T-cell (primary cell): Measurements from ENCODE around the gene ZNF777. TPM values are rescaled to one million over a fixed set of nuclear protein-coding genes. Genes with fewer than 3 reads are reported as not detected.

Source experiments
- ATAC-seq, 4 experiments: fragments of 200-7000 bp in 3 of 4; fragments of 150-1000 bp in 1 of 4; cut with Tn5 transposase; replicated peaks in 1 of 4; 1 replicate in 3 of 4; 2 replicates in 1 of 4; pipeline ENCODE4 v1.10.0; 2021; ENCODE audit warnings: moderate library complexity in 3 of 4, mild to moderate bottlenecking in 2 of 4, moderate number of reproducible peaks in 1 of 4
- CTCF ChIA-PET, 2 donors: fragments of 300-600 bp; sonication (Branson Sonifier 250); formaldehyde crosslinking; loops; one replicate each; lab custom pipeline; 2022; ENCODE audit warnings: antibody characterized with exemption in 2 of 2; lab: Charles Lee
- POLR2A ChIA-PET, 2 donors: fragments of 300-600 bp; sonication (Branson Sonifier 250); formaldehyde crosslinking; loops; one replicate each; lab custom pipeline; 2022; ENCODE audit warnings: antibody characterized with exemption in 2 of 2; lab: Charles Lee
- DNase-seq, 35 experiments: peaks; one replicate each; pipeline versions ENCODE4 v3.0.0 to v3.0.0-alpha.2; 2013 to 2023
- H3K27ac ChIP-seq: one replicate; pipeline ENCODE4 v1.5.1; 2013; ENCODE audit warnings: low read length
- H3K27me3 ChIP-seq, 2 experiments: replicated peaks in 1 of 2; 1 replicate in 1 of 2; 2 replicates in 1 of 2; pipeline versions ENCODE4 v1.6.1 to v1.7.0; 2013; ENCODE audit warnings: low read length in 1 of 2, mixed read lengths in 1 of 2; ENCODE audit not compliant: control insufficient read depth in 2 of 2, insufficient read depth in 2 of 2; ENCODE audit errors: extremely low read depth in 1 of 2
- H3K36me3 ChIP-seq, 2 donors: 1 replicate in 1 of 2; 2 replicates in 1 of 2; pipeline versions ENCODE4 v1.6.1 to v1.7.0; 2013; ENCODE audit warnings: low read length in 1 of 2; ENCODE audit not compliant: control insufficient read depth in 2 of 2, insufficient read depth in 1 of 2; ENCODE audit errors: extremely low read depth in 1 of 2
- H3K4me1 ChIP-seq, 2 experiments: 1 replicate in 1 of 2; 2 replicates in 1 of 2; pipeline versions ENCODE4 v1.6.1 to v1.7.0; 2013; ENCODE audit warnings: low read length in 2 of 2, mixed read lengths in 1 of 2; ENCODE audit not compliant: insufficient read depth in 2 of 2, control insufficient read depth in 1 of 2; ENCODE audit errors: extremely low read depth in 1 of 2
- H3K4me3 ChIP-seq, 2 donors: 1 replicate in 1 of 2; 2 replicates in 1 of 2; pipeline versions ENCODE4 v1.5.1 to v1.7.0; 2013; ENCODE audit warnings: mild to moderate bottlenecking in 2 of 2, low read length in 1 of 2, moderate library complexity in 1 of 2; ENCODE audit not compliant: control insufficient read depth in 1 of 2; ENCODE audit errors: extremely low read depth in 1 of 2
- H3K9me3 ChIP-seq: 2 replicates; pipeline ENCODE4 v1.7.0; 2013
- H3K27ac Mint-ChIP-seq, 2 donors: one replicate each; pipeline ENCODE4 v1.8.0; 2020 to 2021; ENCODE audit warnings: mild to moderate bottlenecking in 2 of 2, mixed read lengths in 2 of 2
- H3K27me3 Mint-ChIP-seq, 2 donors: one replicate each; pipeline ENCODE4 v1.8.0; 2021 to 2022; ENCODE audit warnings: mixed read lengths in 2 of 2
- H3K36me3 Mint-ChIP-seq: one replicate; pipeline ENCODE4 v1.8.0; 2021; ENCODE audit warnings: mixed read lengths
- H3K4me1 Mint-ChIP-seq, 3 donors: one replicate each; pipeline ENCODE4 v1.8.0; 2020 to 2022; ENCODE audit warnings: mixed read lengths in 3 of 3, mild to moderate bottlenecking in 1 of 3
- H3K4me3 Mint-ChIP-seq, 3 donors: one replicate each; pipeline ENCODE4 v1.8.0; 2020 to 2022; ENCODE audit warnings: mild to moderate bottlenecking in 3 of 3, mixed read lengths in 3 of 3, moderate library complexity in 3 of 3
- H3K9me3 Mint-ChIP-seq, 3 donors: one replicate each; pipeline ENCODE4 v1.8.0; 2020 to 2022; ENCODE audit warnings: mixed read lengths in 3 of 3
- WGBS: methylation state at CpG from one replicate; pipeline ENCODE4 v1.1.5; 2013; ENCODE audit warnings: missing lambda C conversion rate; ENCODE audit not compliant: insufficient coverage; 5-methylcytosine and 5-hydroxymethylcytosine counted together
- total RNA-seq, 35 experiments: library from RNA in 6 of 35; stranded (reverse) in 6 of 35; fragments of 120-200 nt in 1 of 35; gene quantifications; one replicate each; pipeline versions ENCODE4 v1.2.1 to v1.2.4 and lab custom pipeline; 2013 to 2026

ZNF777 gene
- total RNA-seq, 5 donors from 2014 or later (not counting 1 experiment from before 2014, with no cell fraction given): 13.2 to 22.5 (median 19.8) TPM

GRCh38 chr7:149427893-149428292 is 33.0 kb downstream of the ZNF777 start:
- H3K27ac ChIP-seq: no peak overlapping the region
- ATAC-seq (no peak), DNase-seq (no peak)
- H3K4me1 Mint-ChIP-seq: peaks cover 5 to 12% (median 9%) of the 10 kb centered on the region in 3 donors
- H3K4me1 ChIP-seq: peaks cover 5 to 7% of the 10 kb centered on the region in 2 experiments
- no peak overlapping the region for H3K4me3 ChIP-seq
- no peaks in the 10 kb centered on the region for H3K27me3 Mint-ChIP-seq
- ChIA-PET POLR2A (no interaction called here), CTCF (no interaction called here)
- no peak overlapping the region for H3K4me3 Mint-ChIP-seq
- peaks cover 35% of the 10 kb centered on the region for H3K36me3 Mint-ChIP-seq
- WGBS: 100% methylated on average over 1 of the region's 2 CpGs
- peaks cover 17 to 25% of the 10 kb centered on the region in 2 donors for H3K36me3 ChIP-seq
- H3K27ac Mint-ChIP-seq: no peak overlapping the region
- H3K9me3 Mint-ChIP-seq: no peaks in the 10 kb centered on the region
- H3K9me3 ChIP-seq: no peaks in the 10 kb centered on the region
- no peaks in the 10 kb centered on the region for H3K27me3 ChIP-seq

GRCh38 chr7:149427096-149427680 is 33.7 kb downstream of the ZNF777 start:
- POLR2A ChIA-PET: no interaction called here
- CTCF ChIA-PET: interaction anchor here in 1 of 2 donors (0.6 kb wide), 1 partner anchor 185 kb away, joined by 3 read pairs; no protein-coding TSS in a partner anchor

GRCh38 chr7:149423449-149424110 is 37.3 kb downstream of the ZNF777 start:
- no peak for ATAC-seq
- POLR2A ChIA-PET: no interaction called here

More at GRCh38 chr7:149427096-149427680, 33.7 kb downstream of the ZNF777 start:
- Histone ChIP-seq H3K27me3 (no peaks in the 10 kb centered on the region), H3K27ac (no peak overlapping the region), H3K4me3 (no peak overlapping the region), H3K9me3 (no peaks in the 10 kb centered on the region), H3K4me1 (peaks cover 5 to 11% of the 10 kb centered on the region in 2 experiments), H3K36me3 (peaks cover 12 to 19% of the 10 kb centered on the region in 2 donors)
- ATAC-seq (no peak), DNase-seq (no peak)
- Mint-ChIP-seq H3K4me3 (no peak overlapping the region), H3K9me3 (no peaks in the 10 kb centered on the region), H3K27me3 (no peaks in the 10 kb centered on the region), H3K27ac (peak overlapping the region in 1 of 2 donors; percentile 22), H3K4me1 (peaks cover 5 to 12% (median 9%) of the 10 kb centered on the region in 3 donors), H3K36me3 (peaks cover 28% of the 10 kb centered on the region)
- WGBS: 100% methylated on average over 1 of the region's 4 CpGs

DNA sequence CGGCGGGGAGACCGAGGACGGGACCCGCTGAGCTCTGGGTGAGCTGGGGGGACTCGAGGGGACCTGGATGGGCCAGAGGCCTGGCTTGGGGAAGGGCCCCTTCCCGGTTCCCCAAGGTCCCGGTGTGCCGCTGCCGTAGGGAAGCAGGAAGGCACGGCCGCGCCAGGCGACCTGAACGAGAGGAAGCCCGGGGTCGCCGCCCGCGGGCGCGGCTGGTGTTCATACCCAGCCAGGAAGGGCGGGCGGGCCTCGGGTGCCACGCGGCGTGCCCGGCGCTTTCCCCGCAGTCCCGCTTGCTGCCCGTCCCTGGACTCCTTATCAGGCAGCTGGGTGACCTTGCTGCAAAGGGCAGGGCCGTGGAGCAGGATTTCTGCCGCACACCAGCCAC is 38.0 kb downstream of the ZNF777 start:
- Mint-ChIP-seq H3K9me3 (no peaks in the 10 kb centered on the region), H3K27me3 (peaks cover 0 to 3% of the 10 kb centered on the region in 2 donors), H3K4me3 (peak overlapping the region; percentile 60 to 70 (median 69)), H3K4me1 (peaks cover 5 to 20% (median 10%) of the 10 kb centered on the region in 3 donors), H3K27ac (peak overlapping the region in 1 of 2 donors; percentile 44), H3K36me3 (no peaks in the 10 kb centered on the region)
- CTCF ChIA-PET: interaction anchor here in 1 of 2 donors (1.3 to 1.4 kb wide), 2 partner anchors 38 to 60 kb away, joined by 4 to 6 read pairs; partner anchors contain the start of gene ZNF777
- Histone ChIP-seq H3K9me3 (no peaks in the 10 kb centered on the region), H3K4me3 (peak overlapping the region; percentile 60 to 76), H3K27ac (peak overlapping the region; percentile 73), H3K4me1 (peaks cover 5 to 17% of the 10 kb centered on the region in 2 experiments), H3K36me3 (no peaks in the 10 kb centered on the region), H3K27me3 (peaks cover 0 to 3% of the 10 kb centered on the region in 2 experiments)
- POLR2A ChIA-PET: interaction anchor here in 1 of 2 donors (0.6 kb wide), 1 partner anchor 74 kb away, joined by 4 read pairs; no protein-coding TSS in a partner anchor
- DNase-seq: peak in 21 of 35 experiments; percentile 8 to 49 (median 27)
- peak; percentile 11 to 33 (median 28) for ATAC-seq
- WGBS: 3% methylated on average over 34 of the region's 35 CpGs

More at GRCh38 chr7:149423449-149424110, 37.3 kb downstream of the ZNF777 start:
- peaks cover 0 to 2% of the 10 kb centered on the region in 2 donors for H3K27me3 Mint-ChIP-seq
- Histone ChIP-seq H3K36me3 (no peaks in the 10 kb centered on the region), H3K4me3 (peak overlapping the region in 1 of 2 donors; percentile 76), H3K4me1 (peaks cover 5 to 17% of the 10 kb centered on the region in 2 experiments), H3K9me3 (no peaks in the 10 kb centered on the region), H3K27ac (no peak overlapping the region), H3K27me3 (peaks cover 0 to 2% of the 10 kb centered on the region in 2 experiments)
- peaks cover 3% of the 10 kb centered on the region for H3K36me3 Mint-ChIP-seq
- no peak for DNase-seq
- no peaks in the 10 kb centered on the region for H3K9me3 Mint-ChIP-seq
- 90% methylated on average over 21 of the region's 24 CpGs for WGBS
- CTCF ChIA-PET: interaction anchor here in 1 of 2 donors (1.3 to 1.4 kb wide), 2 partner anchors 37 to 59 kb away, joined by 4 to 6 read pairs; partner anchors contain the start of gene ZNF777
- peaks cover 5 to 20% (median 10%) of the 10 kb centered on the region in 3 donors for H3K4me1 Mint-ChIP-seq
- H3K4me3 Mint-ChIP-seq: peak overlapping the region; percentile 52 to 69 (median 67)
- H3K27ac Mint-ChIP-seq: peak overlapping the region; percentile 16

DNA sequence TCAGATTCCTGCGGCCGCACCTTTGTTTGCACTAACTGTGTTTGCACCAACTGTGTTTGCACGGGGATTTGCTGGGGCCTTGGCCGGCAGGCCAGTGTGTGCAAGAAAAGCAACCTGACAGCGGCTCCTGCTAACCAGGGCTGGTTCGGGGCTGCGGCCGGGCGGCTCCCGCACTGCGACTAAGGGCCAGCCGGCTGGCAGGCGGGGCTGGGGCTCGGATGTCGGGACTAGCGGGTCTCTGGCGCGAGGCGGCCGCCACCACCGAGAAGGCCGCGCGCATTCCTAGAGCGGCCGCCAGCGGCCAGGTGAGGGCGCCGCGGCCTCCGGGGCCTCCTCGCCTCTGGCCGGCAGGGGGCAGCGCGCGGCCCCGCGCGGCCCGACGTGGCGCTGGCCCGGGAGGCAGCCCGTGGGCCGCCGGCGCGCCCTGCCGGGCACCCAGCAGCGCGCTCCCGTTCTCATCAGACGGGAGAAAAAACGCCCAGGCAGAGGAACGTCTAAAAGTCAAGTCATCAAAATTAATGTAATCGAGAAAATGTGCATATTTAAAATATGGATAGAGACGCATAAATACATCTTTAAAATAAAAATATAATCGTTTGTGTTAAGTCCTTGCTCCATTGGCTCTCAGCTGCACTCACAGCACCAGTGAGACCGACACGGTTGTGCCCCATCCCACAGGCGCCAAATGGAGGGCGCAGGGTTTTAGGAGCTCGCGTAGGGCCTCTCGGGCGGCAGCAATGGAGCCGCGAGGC is 38.5 kb downstream of the ZNF777 start:
- peaks cover 5 to 20% (median 10%) of the 10 kb centered on the region in 3 donors for H3K4me1 Mint-ChIP-seq
- H3K9me3 Mint-ChIP-seq: no peaks in the 10 kb centered on the region
- Histone ChIP-seq H3K9me3 (no peaks in the 10 kb centered on the region), H3K27ac (peak overlapping the region; percentile 73), H3K4me1 (peaks cover 5 to 17% of the 10 kb centered on the region in 2 experiments), H3K4me3 (peak overlapping the region; percentile 60 to 76), H3K27me3 (peaks cover 0 to 3% of the 10 kb centered on the region in 2 experiments), H3K36me3 (no peaks in the 10 kb centered on the region)
- CTCF ChIA-PET: interaction anchor here in 1 of 2 donors (0.7 to 1.4 kb wide), 5 partner anchors 19 to 138 kb away, joined by 3 to 6 read pairs (median 3); partner anchors contain the start of gene ZNF777
- peaks cover 0 to 3% of the 10 kb centered on the region in 2 donors for H3K27me3 Mint-ChIP-seq
- peak; percentile 96 to 99 (median 97) for ATAC-seq
- peak overlapping the region; percentile 84 to 87 for H3K27ac Mint-ChIP-seq
- H3K4me3 Mint-ChIP-seq: peak overlapping the region; percentile 69 to 78 (median 76)
- under 1% methylated on average over 54 of the region's 68 CpGs for WGBS
- DNase-seq: peak; percentile 25 to 90 (median 58)
- no peaks in the 10 kb centered on the region for H3K36me3 Mint-ChIP-seq
- POLR2A ChIA-PET: interaction anchor here in 1 of 2 donors (0.6 kb wide), 1 partner anchor 74 kb away, joined by 4 read pairs; no protein-coding TSS in a partner anchor
